Middle frontal gyrus (tissue), 1 donor: ENCODE results near the gene RNF186.

ENCODE experiments used
- DNase-seq: peaks from one replicate; pipeline ENCODE4 v3.0.0-alpha.2; 2015; ENCODE audit warnings: low spot score; ENCODE audit errors: extremely low spot score

RNF186 gene

DNA sequence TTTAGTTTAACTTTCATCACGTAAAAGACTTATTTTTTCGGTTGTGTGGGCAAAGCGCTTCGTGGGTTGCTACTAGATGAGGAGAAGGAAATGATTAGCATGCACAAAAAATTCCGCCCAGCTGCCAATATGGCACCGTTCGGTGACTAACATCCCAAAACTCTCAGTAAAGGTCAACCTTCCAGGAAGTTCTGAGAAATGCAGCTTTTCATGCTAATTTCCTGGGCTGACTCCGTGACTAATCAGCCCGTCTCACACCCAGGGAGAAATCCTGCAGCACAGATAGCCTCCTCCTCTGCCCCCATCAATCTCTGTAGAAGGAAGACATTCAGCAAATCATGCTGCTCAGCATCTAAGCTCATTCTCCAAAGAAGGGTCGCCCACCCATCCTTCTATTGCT, 49.5 kb downstream of the RNF186 start:
- no peak for DNase-seq

DNA sequence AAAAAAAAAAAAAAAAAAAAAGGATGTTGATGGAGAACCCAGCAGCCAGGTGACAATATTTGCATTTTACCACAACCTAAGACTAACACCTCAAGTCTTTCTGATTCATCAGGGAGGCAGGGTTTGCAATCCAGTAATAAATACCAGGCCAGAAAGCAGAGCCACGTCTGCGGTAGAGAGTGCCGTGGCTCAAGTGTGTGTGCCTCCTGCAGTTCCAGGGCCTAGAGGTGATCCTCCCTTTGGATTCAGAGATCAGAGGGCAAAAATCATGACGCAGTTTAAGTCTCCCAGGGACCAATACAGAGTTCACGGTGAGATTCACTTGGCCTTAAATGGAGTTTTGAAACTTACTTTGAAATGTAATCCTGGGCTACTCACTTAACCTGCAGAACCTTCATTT, 50.2 kb downstream of the RNF186 start:
- DNase-seq, result no peak
